SK-N-SH (cell line): ENCODE results near the gene MROH7. TPM values are rescaled to one million over a fixed set of nuclear protein-coding genes. Genes with fewer than 3 reads are reported as not detected.

Experiments used
- CTCF ChIA-PET: fragments of 300-600, 350-600 bp; formaldehyde crosslinking; extraction: SDS; loops from one replicate; lab custom pipeline; 2021; lab: Yijun Ruan, JAX
- POLR2A ChIA-PET: fragments of 350-600 bp; sonication (Branson Sonifier 250); formaldehyde crosslinking; extraction: SDS; loops from one replicate; lab custom pipeline; 2020; ENCODE audit warnings: antibody characterized with exemption, inconsistent platforms; lab: Yijun Ruan, JAX
- DNase-seq: peaks from one replicate; pipeline ENCODE4 v3.0.0; 2012
- H2AFZ ChIP-seq: fragments of 200-600 bp; sonication (generic); 2 replicates; pipeline ENCODE4 v1.8.1; 2016; ENCODE audit warnings: antibody characterized with exemption, mild to moderate bottlenecking, low read depth
- H3F3A ChIP-seq: fragments of 200-600 bp; sonication (generic); replicated peaks from 2 replicates; pipeline ENCODE3; 2016; ENCODE audit warnings: antibody characterized with exemption, mild to moderate bottlenecking; ENCODE audit not compliant: insufficient read depth
- H3K27ac ChIP-seq, 2 experiments: fragments of 200-500 bp in 1 of 2; fragments of 200-600 bp in 1 of 2; sonication (Bioruptor generic) in 1 of 2; sonication (generic), shearing (Covaris generic) in 1 of 2; 2 replicates each; pipeline versions ENCODE4 v1.5.1 to v1.6.1; 2014 to 2016; ENCODE audit warnings: low read depth in 2 of 2, inconsistent platforms in 1 of 2, low read length in 1 of 2, mild to moderate bottlenecking in 1 of 2, mixed read lengths in 1 of 2
- H3K27me3 ChIP-seq: fragments of 200-600 bp; sonication (generic), shearing (Covaris generic); 2 replicates; pipeline ENCODE4 v1.6.1; 2016; ENCODE audit warnings: mixed run types; ENCODE audit not compliant: insufficient read depth
- H3K36me3 ChIP-seq, 2 experiments: fragments of 200-500 bp in 1 of 2; fragments of 200-600 bp in 1 of 2; sonication (Bioruptor generic) in 1 of 2; sonication (generic) in 1 of 2; replicated peaks in 1 of 2; 2 replicates each; pipeline versions ENCODE3 to v1.5.1; 2014 to 2016; ENCODE audit warnings: low read length in 1 of 2, mild to moderate bottlenecking in 1 of 2; ENCODE audit not compliant: insufficient read depth in 2 of 2, control insufficient read depth in 1 of 2
- H3K4me1 ChIP-seq, 2 experiments: fragments of 200-500 bp in 1 of 2; fragments of 200-600 bp in 1 of 2; sonication (Bioruptor generic) in 1 of 2; sonication (generic), shearing (Covaris generic) in 1 of 2; 2 replicates each; pipeline versions ENCODE4 v1.5.1 to v1.6.1; 2014 to 2016; ENCODE audit warnings: low read depth in 1 of 2, low read length in 1 of 2, mixed run types in 1 of 2; ENCODE audit not compliant: insufficient read depth in 2 of 2, control insufficient read depth in 1 of 2
- H3K4me2 ChIP-seq: fragments of 200-600 bp; sonication (generic), shearing (Covaris generic); 2 replicates; pipeline ENCODE4 v1.6.1; 2017; ENCODE audit warnings: mixed run types
- H3K4me3 ChIP-seq, 2 experiments: fragments of 200-500 bp in 1 of 2; fragments of 200-600 bp in 1 of 2; sonication (Bioruptor generic) in 1 of 2; sonication (generic), shearing (Covaris generic) in 1 of 2; 2 replicates each; pipeline versions ENCODE4 v1.5.1 to v1.8.1; 2014 to 2016; ENCODE audit warnings: low read depth in 2 of 2, inconsistent platforms in 1 of 2, low read length in 1 of 2, mild to moderate bottlenecking in 1 of 2, mixed read lengths in 1 of 2, moderate library complexity in 1 of 2
- H3K79me2 ChIP-seq: fragments of 200-600 bp; sonication (generic); 2 replicates; pipeline ENCODE4 v1.8.1; 2017; ENCODE audit warnings: mild to moderate bottlenecking; ENCODE audit not compliant: insufficient read depth
- H3K9ac ChIP-seq: fragments of 200-600 bp; sonication (generic); 2 replicates; pipeline ENCODE4 v1.6.1; 2017; ENCODE audit warnings: mixed run types
- H3K9me2 ChIP-seq: fragments of 200-600 bp; sonication (generic); 2 replicates; pipeline ENCODE4 v1.6.1; 2017; ENCODE audit warnings: mixed run types
- H3K9me3 ChIP-seq: fragments of 200-600 bp; sonication (generic); 2 replicates; pipeline ENCODE4 v1.6.1; 2017; ENCODE audit warnings: mixed run types, mild to moderate bottlenecking, moderate library complexity
- H4K20me1 ChIP-seq: fragments of 200-600 bp; sonication (generic); 2 replicates; pipeline ENCODE4 v1.6.1; 2017; ENCODE audit warnings: mild to moderate bottlenecking, mixed run types; ENCODE audit not compliant: insufficient read depth
- ELF1 ChIP-seq: IDR thresholded peaks from 2 replicates; pipeline ENCODE4 v1.4.0; 2012
- GABPA ChIP-seq: IDR thresholded peaks from 2 replicates; pipeline ENCODE4 v1.4.0; 2012; ENCODE audit warnings: low read depth, mild to moderate bottlenecking
- JUND ChIP-seq: IDR thresholded peaks from 2 replicates; pipeline ENCODE4 v1.4.0; 2012
- MAX ChIP-seq: IDR thresholded peaks from 2 replicates; pipeline ENCODE4 v1.4.0; 2012; ENCODE audit warnings: low read depth
- MEF2A ChIP-seq: IDR thresholded peaks from 2 replicates; pipeline ENCODE4 v1.4.0; 2012; ENCODE audit warnings: low read depth, borderline replicate concordance
- MXI1 ChIP-seq: IDR thresholded peaks from 2 replicates; pipeline ENCODE4 v1.6.1; 2012; ENCODE audit warnings: mild to moderate bottlenecking, low read depth, low read length, improper control_type of control experiment
- RCOR1 ChIP-seq: fragments of 150-350 bp; IDR thresholded peaks from 2 replicates; pipeline ENCODE4 v1.6.1; 2017; ENCODE audit warnings: antibody characterized with exemption, low read length
- RFX5 ChIP-seq: IDR thresholded peaks from 2 replicates; pipeline ENCODE4 v1.6.1; 2012; ENCODE audit warnings: mild to moderate bottlenecking, improper control_type of control experiment, low read length
- RXRA ChIP-seq: IDR thresholded peaks from 2 replicates; pipeline ENCODE4 v1.4.0; 2012; ENCODE audit warnings: low read depth, mild to moderate bottlenecking, borderline replicate concordance
- SIN3A ChIP-seq: IDR thresholded peaks from 2 replicates; pipeline ENCODE4 v1.6.1; 2012; ENCODE audit warnings: low read depth, mild to moderate bottlenecking, low read length, moderate library complexity, borderline replicate concordance
- SMC3 ChIP-seq: IDR thresholded peaks from 2 replicates; pipeline ENCODE4 v1.6.1; 2012; ENCODE audit warnings: low read depth, low read length, improper control_type of control experiment
- TAF1 ChIP-seq: IDR thresholded peaks from 2 replicates; pipeline ENCODE4 v1.6.1; 2012; ENCODE audit warnings: low read depth, mild to moderate bottlenecking, low read length, moderate library complexity, borderline replicate concordance
- TCF12 ChIP-seq: IDR thresholded peaks from 2 replicates; pipeline ENCODE4 v1.4.0; 2012
- TEAD4 ChIP-seq: IDR thresholded peaks from 2 replicates; pipeline ENCODE4 v1.4.0; 2012; ENCODE audit warnings: mild to moderate bottlenecking, borderline replicate concordance; ENCODE audit not compliant: insufficient read depth
- YY1 ChIP-seq: IDR thresholded peaks from 2 replicates; pipeline ENCODE4 v1.4.0; 2012; ENCODE audit warnings: low read depth, mild to moderate bottlenecking
- WGBS: methylation state at CpG from one replicate; pipeline ENCODE4 v1.1.6; 2017; ENCODE audit warnings: low lambda C conversion rate; 5-methylcytosine and 5-hydroxymethylcytosine counted together
- polyA plus RNA-seq, 3 experiments: library from polyadenylated mRNA; depleted of rRNA; stranded (reverse); fragments of >200 nt; gene quantifications; 2 replicates each; pipeline ENCODE4 v1.2.3, GENCODE V29; 2012

Gene MROH7
- polyA plus RNA-seq, 1 of the 3 experiments (the other 2 are of a cell fraction) = 0.51 TPM

DNA sequence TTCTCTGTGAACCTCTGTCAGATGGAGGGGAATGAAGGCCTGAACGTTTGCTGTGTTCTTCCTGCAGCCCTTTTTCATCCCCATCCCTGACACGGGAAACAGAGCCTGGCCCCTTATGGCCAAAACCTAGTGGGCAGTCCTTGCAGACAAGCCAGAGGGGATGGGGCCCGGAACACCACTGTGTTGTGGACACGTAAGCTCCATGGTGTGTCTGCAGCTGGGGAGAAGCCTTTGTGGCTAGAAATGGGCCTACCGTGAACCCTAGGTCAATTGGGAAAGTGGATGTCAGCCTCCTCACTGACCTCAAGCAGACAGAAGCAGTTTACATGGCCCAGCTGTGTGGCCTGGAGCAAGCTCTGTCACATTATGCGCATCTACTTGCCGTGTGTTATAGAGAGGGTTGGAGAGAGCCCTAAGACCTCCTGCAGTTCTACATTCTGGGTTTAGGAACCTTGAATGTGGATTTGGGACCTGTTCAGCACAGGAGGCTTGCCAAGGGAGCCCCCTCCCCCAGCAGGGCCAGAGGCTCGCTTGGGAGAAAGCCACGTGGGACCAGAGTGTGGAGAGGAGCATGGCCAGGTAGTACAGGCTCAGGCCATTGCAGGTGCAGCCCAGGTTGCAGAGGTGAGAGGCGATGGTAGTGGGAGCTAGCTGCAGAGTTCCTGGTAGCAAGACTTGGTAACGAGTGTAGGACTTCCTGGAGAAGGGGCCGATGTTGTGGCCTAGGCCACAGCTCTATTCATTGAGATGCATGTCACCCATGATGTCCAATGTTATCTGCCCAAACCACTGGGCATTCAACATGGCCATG lies 102.0 kb downstream of the MROH7 start:
- H3K27me3 ChIP-seq = no peaks in the 10 kb centered on the region
- H2AFZ ChIP-seq = no peak overlapping the region
- H3K4me2 ChIP-seq = no peak overlapping the region
- H3K27ac ChIP-seq = no peak overlapping the region
- no peaks in the 10 kb centered on the region for H4K20me1 ChIP-seq
- no peak for DNase-seq
- H3K9me3 ChIP-seq = no peaks in the 10 kb centered on the region
- no peak overlapping the region for H3K9ac ChIP-seq
- CTCF ChIA-PET = interaction anchor here (2.2 kb wide), 1 partner anchor 15 kb away, joined by 6 read pairs; no protein-coding TSS in a partner anchor
- H3K9me2 ChIP-seq = no peaks in the 10 kb centered on the region
- H3K4me1 ChIP-seq = no peaks in the 10 kb centered on the region; a peak in 1 of 4 replicates
- no peak overlapping the region for H3K4me3 ChIP-seq
- H3K79me2 ChIP-seq = no peaks in the 10 kb centered on the region
- no peak for TF ChIP-seq SIN3A
- TF ChIP-seq ELF1 = no peak
- TF ChIP-seq TAF1 = no peak
- TF ChIP-seq YY1 = no peak
- no peak for TF ChIP-seq MEF2A
- no peak for TF ChIP-seq JUND
- POLR2A ChIA-PET = interaction anchor here (1.1 kb wide), 1 partner anchor 33 kb away, joined by 3 read pairs; no protein-coding TSS in a partner anchor
- H3F3A ChIP-seq = no peaks in the 10 kb centered on the region
- H3K36me3 ChIP-seq = peaks cover 0 to 33% of the 10 kb centered on the region in 2 experiments
- WGBS = 93% methylated on average over 5 of the region's 12 CpGs

GRCh38 chr1:54744696-54745095 lies 103.1 kb downstream of the MROH7 start:
- POLR2A ChIA-PET = interaction anchor here (1.1 kb wide), 1 partner anchor 32 kb away, joined by 3 read pairs; no protein-coding TSS in a partner anchor
- CTCF ChIA-PET = interaction anchor here (2.2 kb wide), 1 partner anchor 16 kb away, joined by 6 read pairs; no protein-coding TSS in a partner anchor

DNA sequence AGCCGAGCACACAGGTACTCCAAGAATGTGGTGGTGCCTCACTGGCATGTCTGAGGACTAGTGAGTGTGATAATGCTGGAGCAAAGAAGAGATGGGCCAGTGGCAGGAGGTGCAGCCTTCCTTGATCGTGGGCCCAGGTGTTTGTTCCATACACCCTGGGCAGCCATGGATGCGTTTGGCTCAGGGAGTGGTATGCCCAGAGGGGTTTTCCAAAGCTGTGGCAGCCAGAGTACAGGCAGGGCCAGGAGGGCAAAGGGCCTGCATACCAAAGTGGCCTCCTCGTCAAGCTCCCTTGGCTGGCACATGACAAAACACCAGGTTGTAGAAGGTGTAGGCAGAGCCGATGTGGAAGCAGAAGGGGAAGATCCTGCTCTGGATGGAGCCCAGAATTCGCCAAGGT lies 103.7 kb downstream of the MROH7 start:
- no peak for DNase-seq
- H3F3A ChIP-seq = no peaks in the 10 kb centered on the region
- no peaks in the 10 kb centered on the region for H4K20me1 ChIP-seq
- TF ChIP-seq MAX = no peak
- no peak for TF ChIP-seq GABPA
- no peak for TF ChIP-seq SIN3A
- TF ChIP-seq MXI1 = no peak
- H3K27ac ChIP-seq = no peak overlapping the region
- H3K79me2 ChIP-seq = no peaks in the 10 kb centered on the region
- peaks cover 0 to 21% of the 10 kb centered on the region in 2 experiments for H3K36me3 ChIP-seq
- no peaks in the 10 kb centered on the region for H3K9me2 ChIP-seq
- no peaks in the 10 kb centered on the region for H3K27me3 ChIP-seq
- no peak overlapping the region for H3K4me3 ChIP-seq
- no peak overlapping the region for H3K9ac ChIP-seq
- no peaks in the 10 kb centered on the region; a peak in 1 of 4 replicates for H3K4me1 ChIP-seq
- H3K4me2 ChIP-seq = no peak overlapping the region
- no peak overlapping the region for H2AFZ ChIP-seq
- H3K9me3 ChIP-seq = no peaks in the 10 kb centered on the region
- WGBS = 98% methylated on average over 6 of the region's 6 CpGs
- ChIA-PET POLR2A (interaction anchor here (1.1 kb wide), 1 partner anchor 31 kb away, joined by 3 read pairs; no protein-coding TSS in a partner anchor), CTCF (no interaction called here)

More at GRCh38 chr1:54744696-54745095, 103.1 kb downstream of the MROH7 start:
- TF ChIP-seq TEAD4 = no peak
- TF ChIP-seq RXRA = no peak
- TF ChIP-seq TCF12 = no peak
- no peak for TF ChIP-seq RFX5
- TF ChIP-seq MAX = no peak
- TF ChIP-seq JUND = no peak
- no peak for TF ChIP-seq RCOR1
- no peak for TF ChIP-seq SMC3
- Histone ChIP-seq H3K4me1 (no peaks in the 10 kb centered on the region; a peak in 1 of 4 replicates), H4K20me1 (no peaks in the 10 kb centered on the region), H3K4me3 (no peak overlapping the region), H3K4me2 (no peak overlapping the region), H3K79me2 (no peaks in the 10 kb centered on the region), H3F3A (no peaks in the 10 kb centered on the region), H3K9ac (no peak overlapping the region), H3K9me2 (no peaks in the 10 kb centered on the region), H2AFZ (no peak overlapping the region), H3K27me3 (no peaks in the 10 kb centered on the region), H3K27ac (no peak overlapping the region), H3K9me3 (no peaks in the 10 kb centered on the region), H3K36me3 (peaks cover 0 to 27% of the 10 kb centered on the region in 2 experiments)
- WGBS = 100% methylated on average over 1 of the region's 3 CpGs
- DNase-seq = no peak
